ES-I3 (cell line): ENCODE measurements around the gene SEBOX.
A peak's percentile ranks its signal among the peaks of the same experiment; 100 is the strongest.
"Not testable (repeated sequence)": the region's sequence is repeated elsewhere in the genome, so short reads cannot be mapped to it uniquely, and the experiment has no call there.

Source experiments
- H3K36me3 ChIP-seq: 2 replicates; pipeline ENCODE4 v1.6.1; 2013; ENCODE audit warnings: mild to moderate bottlenecking, low read length, control low read depth, moderate library complexity; ENCODE audit not compliant: insufficient read depth
- H3K4me1 ChIP-seq: 2 replicates; pipeline ENCODE4 v1.6.1; 2013; ENCODE audit warnings: mild to moderate bottlenecking, control low read depth, low read length; ENCODE audit not compliant: insufficient read depth
- H3K9ac ChIP-seq: 2 replicates; pipeline ENCODE4 v1.6.1; 2013; ENCODE audit warnings: low read depth, mild to moderate bottlenecking, low read length, moderate library complexity
- H3K9me3 ChIP-seq: 2 replicates; pipeline ENCODE4 v1.6.1; 2013; ENCODE audit warnings: mild to moderate bottlenecking, low read length, moderate library complexity; ENCODE audit not compliant: control insufficient read depth, insufficient read depth

Gene SEBOX

GRCh38 chr17:28345419-28346198 lies 19.4 kb downstream of the SEBOX start:
- Histone ChIP-seq H3K9ac (no peak overlapping the region), H3K9me3 (no peaks in the 10 kb centered on the region), H3K36me3 (peaks cover 27% of the 10 kb centered on the region), H3K4me1 (peaks cover 19% of the 10 kb centered on the region; the same call in 1 of the 2 replicates)

- Histone ChIP-seq H3K4me1 (peaks cover 19% of the 10 kb centered on the region; the same call in 1 of the 2 replicates), H3K9me3 (no peaks in the 10 kb centered on the region), H3K36me3 (peaks cover 27% of the 10 kb centered on the region), H3K9ac (no peak overlapping the region)
These were observed 20.5 kb downstream of the SEBOX start for GRCh38 chr17:28344435-28344901.

GRCh38 chr17:28344011-28344410 lies 21.0 kb downstream of the SEBOX start:
- H3K9ac ChIP-seq: no peak overlapping the region
- no peaks in the 10 kb centered on the region for H3K9me3 ChIP-seq
- H3K4me1 ChIP-seq: peaks cover 19% of the 10 kb centered on the region; the same call in 1 of the 2 replicates
- peaks cover 27% of the 10 kb centered on the region for H3K36me3 ChIP-seq

- H3K36me3 ChIP-seq: peaks cover 27% of the 10 kb centered on the region
- H3K9ac ChIP-seq: no peak overlapping the region
- peaks cover 19% of the 10 kb centered on the region; the same call in 1 of the 2 replicates for H3K4me1 ChIP-seq
- H3K9me3 ChIP-seq: no peaks in the 10 kb centered on the region
These were observed 21.5 kb downstream of the SEBOX start for GRCh38 chr17:28343491-28343932.

GRCh38 chr17:28342313-28342712 lies 22.7 kb downstream of the SEBOX start:
- H3K36me3 ChIP-seq: peaks cover 18% of the 10 kb centered on the region
- no peak overlapping the region for H3K9ac ChIP-seq
- no peaks in the 10 kb centered on the region for H3K9me3 ChIP-seq
- H3K4me1 ChIP-seq: peaks cover 15% of the 10 kb centered on the region; the same call in 1 of the 2 replicates

- H3K9me3 ChIP-seq: no peaks in the 10 kb centered on the region
- H3K36me3 ChIP-seq: peaks cover 14% of the 10 kb centered on the region
- H3K9ac ChIP-seq: no peak overlapping the region
- H3K4me1 ChIP-seq: peaks cover 16% of the 10 kb centered on the region; the same call in 1 of the 2 replicates
These were observed 23.5 kb downstream of the SEBOX start for GRCh38 chr17:28341516-28341915.

GRCh38 chr17:28340374-28340773 lies 24.6 kb downstream of the SEBOX start:
- Histone ChIP-seq H3K36me3 (peaks cover 6% of the 10 kb centered on the region; the same call in 1 of the 2 replicates), H3K9me3 (no peaks in the 10 kb centered on the region), H3K4me1 (peaks cover 7% of the 10 kb centered on the region; the same call in 1 of the 2 replicates), H3K9ac (no peak overlapping the region)

GRCh38 chr17:28339431-28339830 lies 25.6 kb downstream of the SEBOX start:
- Histone ChIP-seq H3K36me3 (0 out of 2 replicates have a peak, but pooled peaks cover under 1% of the 10 kb centered on the region), H3K9ac (no peak overlapping the region), H3K9me3 (no peaks in the 10 kb centered on the region), H3K4me1 (peaks cover 9% of the 10 kb centered on the region)

- H3K36me3 ChIP-seq, H3K9ac ChIP-seq, H3K9me3 ChIP-seq: not testable (repeated sequence)
- H3K4me1 ChIP-seq: peaks cover 13% of the 10 kb centered on the region
These were observed 26.2 kb downstream of the SEBOX start for GRCh38 chr17:28338769-28339212.

- Histone ChIP-seq H3K9ac (no peak overlapping the region), H3K36me3 (no peaks in the 10 kb centered on the region), H3K9me3 (no peaks in the 10 kb centered on the region), H3K4me1 (peaks cover 13% of the 10 kb centered on the region)
These were observed 26.8 kb downstream of the SEBOX start for GRCh38 chr17:28338056-28338768.

GRCh38 chr17:28335959-28336871 lies 28.8 kb downstream of the SEBOX start:
- H3K4me1 ChIP-seq: peaks cover 13% of the 10 kb centered on the region
- H3K36me3 ChIP-seq: no peaks in the 10 kb centered on the region
- H3K9me3 ChIP-seq: no peaks in the 10 kb centered on the region
- H3K9ac ChIP-seq: peak overlapping the region; percentile 92

- no peaks in the 10 kb centered on the region for H3K36me3 ChIP-seq
- peak within 1 kb of the TSS; percentile 92 for H3K9ac ChIP-seq
- H3K4me1 ChIP-seq: peaks cover 13% of the 10 kb centered on the region
- H3K9me3 ChIP-seq: no peaks in the 10 kb centered on the region
These were observed 29.6 kb downstream of the SEBOX start, which contains the start of the genes IFT20 and TNFAIP1 for GRCh38 chr17:28335201-28335958. Gene IFT20, minus strand, starts transcription at chr17:28335472. Its CDS starts 3,487 bp downstream, at chr17:28331985. Gene TNFAIP1, plus strand, starts transcription at chr17:28335761. Its CDS starts 3,761 bp downstream, at chr17:28339522.

GRCh38 chr17:28334666-28335200 lies 30.3 kb downstream of the SEBOX start:
- peaks cover 13% of the 10 kb centered on the region for H3K4me1 ChIP-seq
- no peaks in the 10 kb centered on the region for H3K9me3 ChIP-seq
- H3K9ac ChIP-seq: peak overlapping the region; percentile 92; the same call in 1 of the 2 replicates
- H3K36me3 ChIP-seq: no peaks in the 10 kb centered on the region
